Measurements from ENCODE around the gene SRGAP2B.
"Not testable (repeated sequence)": the region's sequence is repeated elsewhere in the genome, so short reads cannot be mapped to it uniquely, and the experiment has no call there.

Gene SRGAP2B

DNA sequence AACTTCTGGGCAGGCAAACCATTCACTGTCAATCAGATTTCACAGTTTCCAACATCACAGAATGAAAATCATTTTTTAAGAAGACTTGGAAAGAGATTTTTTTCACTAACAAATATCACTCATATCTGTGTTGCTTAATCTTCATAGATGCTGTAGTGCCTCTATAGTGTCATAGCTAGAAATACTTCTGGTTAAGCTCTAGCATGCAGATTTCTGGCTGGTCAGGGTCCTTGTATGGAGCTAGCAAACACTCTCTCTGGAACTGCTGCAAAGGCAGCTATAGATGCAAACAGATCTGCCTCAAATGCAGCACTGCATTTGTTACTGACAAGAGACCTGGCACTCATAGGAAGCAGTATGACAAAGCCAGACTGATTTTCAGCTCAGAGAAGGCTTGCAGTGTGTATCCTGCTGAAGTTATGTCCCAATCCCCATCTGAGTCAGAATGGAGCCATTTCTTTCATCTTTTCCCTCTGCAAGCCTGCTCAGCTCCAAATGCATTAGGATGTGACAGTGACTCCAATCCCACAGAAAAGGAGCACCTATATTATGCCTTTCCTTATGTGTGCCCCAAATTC is 99.2 kb downstream of the SRGAP2B start:
- not testable (repeated sequence) for DNase-seq (ENCODE audit: low spot score)

DNA sequence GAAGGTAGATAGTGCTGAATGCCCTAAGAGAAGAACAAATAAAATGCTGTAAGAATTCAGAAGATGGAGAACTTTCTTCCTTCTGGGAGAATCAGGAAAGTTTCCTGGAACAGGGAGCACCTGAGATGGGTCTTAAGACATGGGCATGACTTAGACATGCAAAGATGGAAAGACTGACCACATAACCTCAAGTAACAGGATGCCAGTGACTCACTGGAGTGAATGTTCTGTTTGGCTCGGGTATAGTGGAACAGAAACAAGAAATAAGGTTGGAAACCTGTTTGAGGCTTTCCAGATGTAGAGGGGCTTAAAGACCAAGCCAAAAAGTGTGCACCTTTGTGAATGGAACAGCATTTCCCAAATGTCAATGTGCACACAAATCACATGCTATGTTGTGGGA is 102.2 kb downstream of the SRGAP2B start:
- not testable (repeated sequence) for DNase-seq (ENCODE audit: low spot score)

DNA sequence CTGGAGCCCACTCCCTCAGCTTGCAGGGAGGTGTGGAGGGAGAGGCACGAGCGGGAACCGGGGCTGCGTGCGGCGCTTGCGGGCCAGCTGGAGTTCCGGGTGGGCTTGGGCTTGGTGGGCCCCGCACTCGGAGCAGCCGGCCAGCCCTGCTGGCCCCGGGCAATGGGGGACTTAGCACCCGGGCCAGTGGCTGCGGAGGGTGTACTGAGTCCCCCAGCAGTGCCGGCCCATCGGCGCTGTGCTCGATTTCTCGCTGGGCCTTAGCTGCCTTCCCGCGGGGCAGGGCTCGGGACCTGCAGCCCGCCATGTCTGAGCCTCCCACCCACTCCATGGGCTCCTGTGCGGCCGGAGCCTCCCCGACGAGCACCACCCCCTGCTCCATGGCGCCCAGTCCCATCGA is 104.5 kb downstream of the SRGAP2B start:
- not testable (repeated sequence) for DNase-seq (ENCODE audit: low spot score)

DNA sequence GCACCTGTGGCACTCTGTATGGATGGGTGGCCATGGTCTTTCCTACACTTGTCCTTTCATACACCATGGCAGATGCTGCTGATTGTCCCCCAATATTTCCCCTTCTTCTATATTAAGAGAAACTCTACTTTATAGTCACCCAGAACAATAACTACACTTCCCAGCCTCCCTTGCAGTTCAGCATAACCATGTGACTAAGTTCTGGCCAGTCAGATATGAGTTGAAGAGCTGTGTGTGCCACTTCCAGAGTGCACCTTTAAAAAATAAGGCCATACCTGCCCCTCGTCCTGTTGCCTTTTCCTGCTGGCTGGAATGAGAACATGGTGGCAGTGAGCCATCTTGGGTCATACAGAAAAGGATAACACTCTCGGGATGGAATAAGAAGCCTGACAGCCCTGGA is 108.0 kb downstream of the SRGAP2B start:
- DNase-seq (ENCODE audit: low spot score) = not testable (repeated sequence)

- not testable (repeated sequence) for DNase-seq (ENCODE audit: low spot score)
Observed at GRCh38 chr1:144986171-144986860, 108.8 kb downstream of the SRGAP2B start.

GRCh38 chr1:144985550-144986170 is 109.5 kb downstream of the SRGAP2B start:
- not testable (repeated sequence) for DNase-seq (ENCODE audit: low spot score)

DNA sequence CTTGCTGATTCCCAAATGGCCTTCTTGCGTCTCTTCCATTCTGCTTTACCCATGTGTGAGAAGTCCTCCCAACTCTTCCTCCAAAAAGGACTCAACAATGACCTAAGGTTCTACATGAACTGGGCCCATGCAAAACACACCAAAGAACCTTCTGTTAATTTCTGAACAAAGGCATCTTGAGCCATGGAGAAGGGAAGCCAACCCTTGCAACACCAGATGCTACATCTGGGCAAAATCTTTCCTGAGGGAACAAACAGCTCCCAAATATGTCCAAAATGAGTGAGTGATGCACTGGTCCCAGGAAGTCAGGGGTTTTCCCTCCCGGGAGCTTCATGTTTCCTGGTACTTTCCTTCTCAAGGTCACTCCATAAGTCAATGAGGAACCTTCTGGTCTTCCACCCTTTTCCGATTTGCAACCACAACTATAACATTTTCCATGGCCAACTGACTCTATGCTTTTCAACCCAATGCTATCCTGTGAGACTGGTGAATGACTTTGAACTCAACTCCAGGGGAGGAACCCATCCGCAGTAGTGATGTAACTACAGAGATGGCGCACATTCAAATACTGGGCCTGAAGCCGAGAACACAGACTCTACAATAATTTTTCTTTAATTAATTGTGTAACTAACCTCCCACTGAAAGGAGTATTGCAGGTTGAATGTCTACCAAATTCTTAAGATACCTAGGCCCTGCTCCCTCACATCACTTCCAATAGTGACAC is 112.2 kb downstream of the SRGAP2B start:
- not testable (repeated sequence) for DNase-seq (ENCODE audit: low spot score)

DNA sequence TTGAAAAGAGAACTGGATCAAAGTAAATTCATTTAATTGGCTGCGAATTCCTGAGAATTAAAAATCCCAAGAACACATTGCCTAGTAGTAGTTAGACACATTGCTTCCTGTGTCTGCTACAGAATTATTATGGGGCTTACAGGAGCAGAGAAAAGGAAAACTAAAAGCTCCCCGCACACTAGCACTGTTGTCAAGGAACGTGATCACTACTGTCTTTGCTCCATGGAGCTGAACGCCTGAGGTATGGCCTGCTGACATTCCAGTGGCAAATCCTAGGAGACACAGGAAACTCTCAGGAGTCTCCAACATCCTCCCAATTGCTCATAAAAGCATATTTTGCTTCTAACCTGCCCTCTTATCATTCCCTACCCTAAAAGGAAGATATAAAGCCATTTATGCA is 114.0 kb downstream of the SRGAP2B start:
- DNase-seq (ENCODE audit: low spot score) = not testable (repeated sequence)

DNA sequence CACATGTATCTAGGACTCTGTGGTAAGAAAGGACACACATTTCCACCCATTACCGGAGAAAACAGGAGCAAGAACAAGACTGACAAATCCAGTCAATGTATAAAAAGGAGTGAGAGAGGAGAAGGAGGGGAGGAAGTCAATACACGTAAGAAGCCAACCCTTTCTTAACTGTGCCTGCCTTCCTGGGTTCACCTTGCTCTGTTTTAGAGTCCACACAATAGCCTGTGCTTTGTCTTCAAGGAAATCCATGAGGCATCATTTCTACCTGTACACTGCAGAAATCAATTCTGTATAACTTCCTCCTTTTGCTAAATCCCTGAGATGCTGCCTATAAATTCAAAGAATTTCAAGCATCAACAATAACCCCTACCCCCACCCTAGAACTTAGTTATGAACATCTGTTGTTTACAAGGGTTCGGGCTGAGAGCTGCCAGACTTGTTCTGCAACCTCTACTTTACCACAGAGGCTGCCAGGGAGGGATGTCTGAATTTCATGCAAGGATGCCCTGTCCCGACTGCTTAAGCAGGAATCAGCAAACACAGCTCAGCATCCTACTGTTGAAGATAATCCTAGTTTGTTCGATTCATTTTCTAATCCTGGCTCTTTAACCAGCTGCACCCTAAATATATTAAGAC is 115.0 kb downstream of the SRGAP2B start:
- DNase-seq (ENCODE audit: low spot score) = not testable (repeated sequence)

DNA sequence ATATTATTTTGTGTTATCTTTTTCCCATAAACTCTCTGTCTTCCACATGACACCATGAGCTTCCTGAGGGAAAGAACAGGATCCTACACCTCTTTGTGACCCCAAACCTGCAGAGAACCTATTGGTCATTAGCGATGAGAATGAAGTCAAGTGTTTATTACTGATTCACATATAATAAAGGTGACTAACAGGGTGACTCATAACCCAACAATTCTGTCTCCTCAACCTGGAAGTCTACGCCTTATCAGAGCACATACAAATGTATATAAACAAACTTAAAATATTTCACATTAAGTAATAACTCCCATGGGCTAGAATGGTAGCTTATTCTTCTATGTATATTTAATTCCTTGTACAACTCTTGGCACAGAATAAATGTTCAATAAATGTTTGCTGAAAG is 117.3 kb downstream of the SRGAP2B start:
- not testable (repeated sequence) for DNase-seq (ENCODE audit: low spot score)

DNA sequence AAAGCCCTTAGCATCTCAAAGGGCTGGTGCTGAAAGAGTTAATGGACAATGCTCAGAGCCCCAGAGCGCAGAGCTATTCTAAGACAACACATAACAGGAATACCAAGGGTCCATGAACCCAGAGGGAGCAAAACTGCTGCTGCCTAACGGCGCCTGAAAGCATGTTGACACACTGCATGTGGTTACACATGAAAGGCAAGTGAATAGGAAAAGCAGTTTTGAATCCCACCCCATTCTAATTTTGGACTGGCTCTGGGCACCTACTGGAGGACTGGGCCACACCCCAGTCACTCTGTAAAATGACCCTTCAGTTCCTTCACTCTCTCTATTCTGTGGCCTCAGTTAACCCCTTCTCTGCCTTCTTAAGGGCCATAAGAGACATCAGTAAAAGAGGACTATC is 123.2 kb downstream of the SRGAP2B start:
- not testable (repeated sequence) for DNase-seq (ENCODE audit: low spot score)

DNA sequence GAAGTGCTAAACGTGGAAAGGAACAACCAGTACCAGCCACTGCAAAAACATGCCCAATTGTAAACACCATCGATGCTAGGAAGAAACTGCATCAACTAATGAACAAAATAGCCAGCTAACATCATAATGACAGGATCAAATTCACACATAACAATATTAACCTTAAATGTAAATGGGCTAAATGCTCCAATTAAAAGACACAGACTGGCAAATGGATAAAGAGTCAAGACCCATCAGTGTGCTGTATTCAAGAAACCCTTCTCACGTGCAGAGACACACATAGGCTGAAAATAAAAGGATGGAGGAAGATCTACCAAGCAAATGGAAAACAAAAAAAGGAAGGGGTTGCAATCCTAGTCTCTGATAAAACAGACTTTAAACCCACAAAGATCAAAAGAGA is 128.6 kb downstream of the SRGAP2B start:
- DNase-seq (ENCODE audit: low spot score) = not testable (repeated sequence)

DNA sequence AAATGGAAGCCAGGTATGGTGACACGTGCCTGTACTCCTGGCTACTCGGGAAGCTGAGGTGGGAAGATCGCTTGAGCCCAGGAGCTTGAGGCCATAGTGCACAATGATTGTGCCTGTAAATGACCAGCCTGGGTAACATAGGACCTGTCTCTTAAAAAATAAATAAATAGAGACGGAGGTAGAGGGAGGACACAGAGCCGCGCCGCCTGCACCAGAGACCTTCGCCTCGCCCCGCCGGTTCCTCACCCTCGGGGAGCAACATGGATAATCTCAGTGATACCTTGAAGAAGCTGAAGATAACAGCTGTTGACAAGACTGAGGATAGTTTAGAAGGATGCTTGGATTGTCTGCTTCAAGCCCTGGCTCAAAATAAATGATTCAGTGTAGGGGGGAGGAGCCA is 130.4 kb downstream of the SRGAP2B start:
- DNase-seq (ENCODE audit: low spot score) = not testable (repeated sequence)

GRCh38 chr1:144964186-144964585 is 130.9 kb downstream of the SRGAP2B start:
- not testable (repeated sequence) for DNase-seq (ENCODE audit: low spot score)

DNA sequence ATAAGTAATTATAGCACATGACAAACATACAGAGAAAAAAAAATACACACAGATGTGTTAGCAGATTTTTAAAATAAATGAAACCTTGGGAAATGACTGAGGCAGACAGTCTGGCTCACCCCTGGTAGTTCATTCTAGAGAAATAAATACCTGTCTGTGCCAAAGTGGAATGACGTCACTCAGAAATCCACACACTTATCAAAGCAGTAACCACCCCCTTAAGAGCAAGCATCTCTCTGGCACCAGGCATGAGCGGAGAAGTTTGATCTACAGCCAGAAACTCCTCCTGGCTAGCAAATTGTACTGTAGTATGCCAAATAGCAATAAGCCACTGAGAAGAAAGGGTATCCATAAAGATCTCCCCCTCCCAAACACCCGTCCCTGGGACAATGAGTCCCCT is 131.6 kb downstream of the SRGAP2B start:
- not testable (repeated sequence) for DNase-seq (ENCODE audit: low spot score)

GRCh38 chr1:144961604-144962583 is 133.2 kb downstream of the SRGAP2B start:
- not testable (repeated sequence) for DNase-seq (ENCODE audit: low spot score)

GRCh38 chr1:144960929-144961488 is 134.1 kb downstream of the SRGAP2B start:
- DNase-seq (ENCODE audit: low spot score) = not testable (repeated sequence)

GRCh38 chr1:144948390-144948789 is 146.7 kb downstream of the SRGAP2B start:
- not testable (repeated sequence) for DNase-seq (ENCODE audit: low spot score)

DNA sequence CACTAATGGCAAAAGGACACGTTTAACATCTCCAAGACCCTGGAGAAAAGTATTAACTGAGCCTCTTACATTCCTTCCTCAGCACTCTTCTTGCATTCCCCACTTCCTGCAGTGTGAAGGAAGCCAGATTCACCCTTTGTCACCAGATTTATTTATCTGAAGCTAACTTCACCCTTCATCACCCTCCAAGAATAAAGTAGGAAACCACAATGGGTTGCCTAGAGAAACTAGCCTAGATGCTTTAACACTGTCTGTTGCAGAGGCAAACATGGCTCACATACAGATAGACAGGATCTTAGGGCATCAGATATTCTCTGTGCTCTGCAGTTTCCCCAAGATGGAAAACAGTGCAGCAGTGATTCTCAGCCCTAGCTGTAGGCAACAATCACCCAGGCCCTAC is 147.6 kb downstream of the SRGAP2B start:
- not testable (repeated sequence) for DNase-seq (ENCODE audit: low spot score)
